HL-60 (cell line): Measurements from ENCODE around the gene MYADML2.
"Not testable (repeated sequence)": the region's sequence is repeated elsewhere in the genome, so short reads cannot be mapped to it uniquely, and the experiment has no call there.

Experiments used
- DNase-seq, 2 experiments: peaks; one replicate each; pipeline ENCODE4 v3.0.0-alpha.2; 2010 to 2020; ENCODE audit warnings: low read depth in 1 of 2, low spot score in 1 of 2
- H3K27ac ChIP-seq: fragments of 250-450 bp; sonication (Bioruptor Pico); replicated peaks from 2 replicates; pipeline ENCODE4 v1.5.1; 2020; ENCODE audit warnings: mild to moderate bottlenecking, moderate library complexity
- H3K27me3 ChIP-seq: fragments of 250-450 bp; sonication (Bioruptor Pico); 2 replicates; pipeline ENCODE4 v1.5.1; 2021; ENCODE audit warnings: mild to moderate bottlenecking, moderate library complexity; ENCODE audit not compliant: insufficient read depth, poor library complexity, severe bottlenecking
- H3K4me3 ChIP-seq: replicated peaks from 2 replicates; pipeline ENCODE4 v1.5.1; 2011; ENCODE audit warnings: mild to moderate bottlenecking, control low read depth, low read length; ENCODE audit not compliant: insufficient read depth
- CTCF ChIP-seq: IDR thresholded peaks from one replicate; pipeline ENCODE4 v1.5.1; 2011; ENCODE audit warnings: low read length, control low read depth, inconsistent platforms; ENCODE audit not compliant: insufficient read depth
- GABPA ChIP-seq: IDR thresholded peaks from 2 replicates; pipeline ENCODE4 v1.6.1; 2012; ENCODE audit warnings: low read depth
- POLR2AphosphoS5 ChIP-seq: IDR thresholded peaks from 2 replicates; pipeline ENCODE4 v1.6.1; 2012; ENCODE audit warnings: low read depth
- REST ChIP-seq: IDR thresholded peaks from 2 replicates; pipeline ENCODE4 v1.6.1; 2012; ENCODE audit warnings: low read depth; ENCODE audit not compliant: insufficient replicate concordance
- SPI1 ChIP-seq: IDR thresholded peaks from 2 replicates; pipeline ENCODE4 v1.6.1; 2012; ENCODE audit warnings: low read depth, mild to moderate bottlenecking, borderline replicate concordance

MYADML2 gene

GRCh38 chr17:81918832-81919545 is 28.0 kb downstream of the MYADML2 start:
- H3K4me3 ChIP-seq, result peak overlapping the region; percentile 53
- TF ChIP-seq REST (no peak), POLR2AphosphoS5 (peak; percentile 54; the same call in 1 of the 2 replicates), GABPA (peak; percentile 70; the same call in 1 of the 2 replicates)
- H3K27ac ChIP-seq, result peak overlapping the region; percentile 92
- no peaks in the 10 kb centered on the region for H3K27me3 ChIP-seq
- DNase-seq, result peak in 1 of 2 experiments; percentile 66

- not testable (repeated sequence) for H3K27me3 ChIP-seq, DNase-seq
- peak overlapping the region; percentile 53 for H3K4me3 ChIP-seq
- peak overlapping the region; percentile 92 for H3K27ac ChIP-seq
Observed at GRCh38 chr17:81918333-81918669, 28.7 kb downstream of the MYADML2 start.

- H3K27ac ChIP-seq, result peak within 1 kb of the TSS; percentile 92
- H3K4me3 ChIP-seq, result peak within 1 kb of the TSS; percentile 53
- DNase-seq, result peak; percentile 72 to 80
- peak; percentile 40 for TF ChIP-seq REST
- TF ChIP-seq POLR2AphosphoS5, result peak; percentile 60; the same call in 1 of the 2 replicates
- TF ChIP-seq CTCF, result no peak
- H3K27me3 ChIP-seq, result no peaks in the 10 kb centered on the region
Observed at GRCh38 chr17:81917565-81918332, 29.3 kb downstream of the MYADML2 start, which contains the start of gene SIRT7. Gene SIRT7, minus strand, starts transcription at chr17:81918176. Its CDS starts 45 bp downstream, at chr17:81918131.

GRCh38 chr17:81916234-81917001 is 30.6 kb downstream of the MYADML2 start:
- TF ChIP-seq SPI1 (no peak), POLR2AphosphoS5 (no peak), REST (no peak), GABPA (no peak), CTCF (no peak)
- H3K27ac ChIP-seq, result peak overlapping the region; percentile 51
- H3K4me3 ChIP-seq, result peak overlapping the region; percentile 53
- H3K27me3 ChIP-seq, result no peaks in the 10 kb centered on the region
- no peak for DNase-seq
